Peyer's patch (tissue), 4 donors: ENCODE measurements around the gene ABCD1. TPM values are rescaled to one million over a fixed set of nuclear protein-coding genes. Genes with fewer than 3 reads are reported as not detected.
A peak's percentile ranks its signal among the peaks of the same experiment; 100 is the strongest.

Experiments used
- DNase-seq, 3 donors: peaks; one replicate each; pipeline ENCODE4 v3.0.0-alpha.2; 2017 to 2019
- H3K27ac ChIP-seq, 4 donors: fragments of 200-600 bp; sonication (generic); one replicate each; pipeline ENCODE4 v1.5.1; 2016 to 2019
- H3K27me3 ChIP-seq, 2 donors: fragments of 200-600 bp; sonication (generic); one replicate each; pipeline ENCODE4 v1.5.1; 2019
- H3K36me3 ChIP-seq, 3 donors: fragments of 200-600 bp; sonication (generic); one replicate each; pipeline ENCODE4 v1.5.1; 2016 to 2019
- H3K4me1 ChIP-seq, 4 donors: fragments of 200-600 bp; sonication (generic); one replicate each; pipeline ENCODE4 v1.5.1; 2016 to 2019
- H3K4me3 ChIP-seq, 4 donors: fragments of 200-600 bp; sonication (generic); 1 replicate in 3 of 4; 2 replicates in 1 of 4; pipeline ENCODE4 v1.5.1; 2016 to 2019; ENCODE audit warnings: mild to moderate bottlenecking in 1 of 4
- H3K9me3 ChIP-seq, 4 donors: fragments of 200-600 bp; sonication (generic); one replicate each; pipeline ENCODE4 v1.5.1; 2016 to 2019; ENCODE audit warnings: mild to moderate bottlenecking in 1 of 4
- CTCF ChIP-seq, 6 experiments: fragments of 450-650 bp in 4 of 6; fragments of 200-600 bp in 2 of 6; sonication (generic) in 1 of 6; IDR thresholded peaks; one replicate each; pipeline ENCODE4 v1.5.1; 2017 to 2019; ENCODE audit warnings: antibody characterized with exemption in 6 of 6, mild to moderate bottlenecking in 3 of 6, moderate library complexity in 1 of 6
- POLR2A ChIP-seq, 2 donors: fragments of 450-650 bp; IDR thresholded peaks; one replicate each; pipeline ENCODE4 v1.5.1; 2017; ENCODE audit warnings: antibody characterized with exemption in 2 of 2, mild to moderate bottlenecking in 2 of 2, moderate library complexity in 2 of 2
- total RNA-seq, 4 donors: library from RNA; depleted of rRNA; stranded (reverse); fragments of >200 nt; gene quantifications; one replicate each; pipeline ENCODE4 v1.1.0, GENCODE V29; 2016

Gene ABCD1
- total RNA-seq, 4 donors from 2014 or later, result 14.9 to 94.2 (median 68.0) TPM

- no peaks in the 10 kb centered on the region for H3K9me3 ChIP-seq
- H3K36me3 ChIP-seq, result peaks cover 0 to 14% (median 0%) of the 10 kb centered on the region in 3 donors
- no peak for TF ChIP-seq CTCF (IDR thresholded peaks at IDR 0.05)
- no peak for TF ChIP-seq POLR2A (IDR thresholded peaks at IDR 0.05)
- H3K4me3 ChIP-seq, result peak overlapping the region; percentile 63 to 75 (median 68)
- H3K4me1 ChIP-seq, result peaks cover 3 to 52% (median 17%) of the 10 kb centered on the region in 4 donors
- H3K27me3 ChIP-seq, result no peaks in the 10 kb centered on the region
- H3K27ac ChIP-seq, result peak overlapping the region; percentile 89 to 93 (median 92)
- DNase-seq, result no peak
These were observed 579 bp downstream of the ABCD1 start for GRCh38 chrX:153725039-153725831.

GRCh38 chrX:153725832-153726285 lies 1.2 kb downstream of the ABCD1 start:
- H3K4me3 ChIP-seq, result peak overlapping the region; percentile 18 to 75 (median 48)
- H3K9me3 ChIP-seq, result no peaks in the 10 kb centered on the region
- H3K36me3 ChIP-seq, result peaks cover 0 to 8% (median 0%) of the 10 kb centered on the region in 3 donors
- H3K4me1 ChIP-seq, result peaks cover 3 to 52% (median 17%) of the 10 kb centered on the region in 4 donors
- DNase-seq, result peak in 1 of 3 donors; percentile 16
- peak overlapping the region; percentile 83 to 93 (median 92) for H3K27ac ChIP-seq
- H3K27me3 ChIP-seq, result no peaks in the 10 kb centered on the region
- no peak for TF ChIP-seq POLR2A (IDR thresholded peaks at IDR 0.05)
- TF ChIP-seq CTCF (IDR thresholded peaks at IDR 0.05), result no peak

GRCh38 chrX:153726286-153727122 lies 1.8 kb downstream of the ABCD1 start:
- peak overlapping the region; percentile 18 to 75 (median 48) for H3K4me3 ChIP-seq
- no peak for TF ChIP-seq POLR2A (IDR thresholded peaks at IDR 0.05)
- peak in 1 of 6 experiments; percentile 2 for TF ChIP-seq CTCF (IDR thresholded peaks at IDR 0.05)
- peaks cover 0 to 4% (median 0%) of the 10 kb centered on the region in 3 donors for H3K36me3 ChIP-seq
- no peaks in the 10 kb centered on the region for H3K27me3 ChIP-seq
- peaks cover 3 to 52% (median 17%) of the 10 kb centered on the region in 4 donors for H3K4me1 ChIP-seq
- peak overlapping the region; percentile 83 to 93 (median 92) for H3K27ac ChIP-seq
- H3K9me3 ChIP-seq, result no peaks in the 10 kb centered on the region
- DNase-seq, result peak; percentile 68 to 87 (median 85)

GRCh38 chrX:153727123-153727931 lies 2.7 kb downstream of the ABCD1 start:
- peak overlapping the region; percentile 83 to 93 (median 92) for H3K27ac ChIP-seq
- no peaks in the 10 kb centered on the region for H3K9me3 ChIP-seq
- peaks cover 3 to 43% (median 17%) of the 10 kb centered on the region in 4 donors for H3K4me1 ChIP-seq
- DNase-seq, result peak in 2 of 3 donors; percentile 17 to 67
- no peak for TF ChIP-seq CTCF (IDR thresholded peaks at IDR 0.05)
- no peak for TF ChIP-seq POLR2A (IDR thresholded peaks at IDR 0.05)
- no peaks in the 10 kb centered on the region for H3K36me3 ChIP-seq
- no peaks in the 10 kb centered on the region for H3K27me3 ChIP-seq
- H3K4me3 ChIP-seq, result peak overlapping the region in 3 of 4 donors; percentile 18 to 75 (median 71)

GRCh38 chrX:153728095-153728494 lies 3.4 kb downstream of the ABCD1 start:
- no peaks in the 10 kb centered on the region for H3K36me3 ChIP-seq
- H3K27me3 ChIP-seq, result no peaks in the 10 kb centered on the region
- H3K4me1 ChIP-seq, result peaks cover 3 to 37% (median 12%) of the 10 kb centered on the region in 4 donors
- no peak for TF ChIP-seq CTCF (IDR thresholded peaks at IDR 0.05)
- no peak for TF ChIP-seq POLR2A (IDR thresholded peaks at IDR 0.05)
- no peaks in the 10 kb centered on the region for H3K9me3 ChIP-seq
- H3K27ac ChIP-seq, result peak overlapping the region in 3 of 4 donors; percentile 91 to 93 (median 92)
- H3K4me3 ChIP-seq, result peak overlapping the region in 1 of 4 donors; percentile 71
- no peak for DNase-seq
